Measurements from ENCODE around the gene SPATA13.

GRCh38 chr13:24279327-24280110 is 119.0 kb downstream of the SPATA13 start:
- TF ChIP-seq, protein P1, sequence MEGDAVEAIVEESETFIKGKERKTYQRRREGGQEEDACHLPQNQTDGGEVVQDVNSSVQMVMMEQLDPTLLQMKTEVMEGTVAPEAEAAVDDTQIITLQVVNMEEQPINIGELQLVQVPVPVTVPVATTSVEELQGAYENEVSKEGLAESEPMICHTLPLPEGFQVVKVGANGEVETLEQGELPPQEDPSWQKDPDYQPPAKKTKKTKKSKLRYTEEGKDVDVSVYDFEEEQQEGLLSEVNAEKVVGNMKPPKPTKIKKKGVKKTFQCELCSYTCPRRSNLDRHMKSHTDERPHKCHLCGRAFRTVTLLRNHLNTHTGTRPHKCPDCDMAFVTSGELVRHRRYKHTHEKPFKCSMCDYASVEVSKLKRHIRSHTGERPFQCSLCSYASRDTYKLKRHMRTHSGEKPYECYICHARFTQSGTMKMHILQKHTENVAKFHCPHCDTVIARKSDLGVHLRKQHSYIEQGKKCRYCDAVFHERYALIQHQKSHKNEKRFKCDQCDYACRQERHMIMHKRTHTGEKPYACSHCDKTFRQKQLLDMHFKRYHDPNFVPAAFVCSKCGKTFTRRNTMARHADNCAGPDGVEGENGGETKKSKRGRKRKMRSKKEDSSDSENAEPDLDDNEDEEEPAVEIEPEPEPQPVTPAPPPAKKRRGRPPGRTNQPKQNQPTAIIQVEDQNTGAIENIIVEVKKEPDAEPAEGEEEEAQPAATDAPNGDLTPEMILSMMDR (IDR thresholded peaks at IDR 0.05; ENCODE audit: low read depth, low read length): no peak
- TF ChIP-seq EZH2phosphoT487 (IDR thresholded peaks at IDR 0.05; ENCODE audit: low read depth): no peak

Data from OCI-LY3 (cell line).